ENCODE measurements around the gene KRTAP4-11.

KRTAP4-11 gene

GRCh38 chr17:41073676-41074075 lies 44.5 kb downstream of the KRTAP4-11 start:
- no peak overlapping the region for H3K4me3 Mint-ChIP-seq
- H3K4me1 Mint-ChIP-seq = no peaks in the 10 kb centered on the region
- no peak overlapping the region for H3K27ac Mint-ChIP-seq
- DNase-seq (no peak), ATAC-seq (no peak)
- H3K27me3 Mint-ChIP-seq = peaks cover 10% of the 10 kb centered on the region
- H3K9me3 Mint-ChIP-seq = peaks cover 0 to 6% of the 10 kb centered on the region in 2 donors

GRCh38 chr17:41071606-41072360 lies 46.4 kb downstream of the KRTAP4-11 start:
- Mint-ChIP-seq H3K4me1 (no peaks in the 10 kb centered on the region), H3K4me3 (no peak overlapping the region), H3K27ac (peak overlapping the region in 1 of 2 donors; percentile 55), H3K27me3 (peaks cover 10% of the 10 kb centered on the region), H3K9me3 (peaks cover 0 to 5% of the 10 kb centered on the region in 2 donors)
- no peak for DNase-seq
- ATAC-seq = no peak

GRCh38 chr17:41069031-41069430 lies 49.1 kb downstream of the KRTAP4-11 start:
- peaks cover 6% of the 10 kb centered on the region for H3K4me1 Mint-ChIP-seq
- DNase-seq (no peak), ATAC-seq (no peak)
- no peak overlapping the region for H3K27ac Mint-ChIP-seq
- no peaks in the 10 kb centered on the region for H3K9me3 Mint-ChIP-seq
- no peak overlapping the region for H3K4me3 Mint-ChIP-seq
- no peaks in the 10 kb centered on the region for H3K27me3 Mint-ChIP-seq

GRCh38 chr17:41067281-41067680 lies 50.9 kb downstream of the KRTAP4-11 start:
- peaks cover 6% of the 10 kb centered on the region for H3K4me1 Mint-ChIP-seq
- no peak overlapping the region for H3K27ac Mint-ChIP-seq
- H3K4me3 Mint-ChIP-seq = no peak overlapping the region
- no peaks in the 10 kb centered on the region for H3K9me3 Mint-ChIP-seq
- DNase-seq (no peak), ATAC-seq (no peak)
- no peaks in the 10 kb centered on the region for H3K27me3 Mint-ChIP-seq
